OCI-LY1 (cell line): Measurements from ENCODE around the gene FNDC7.
"Not testable (repeated sequence)": the region's sequence is repeated elsewhere in the genome, so short reads cannot be mapped to it uniquely, and the experiment has no call there.

ENCODE experiments used
- H2AFZ ChIP-seq: fragments of 200-600 bp; sonication (generic), shearing (Covaris generic); 2 replicates; pipeline ENCODE4 v1.6.0; 2014; ENCODE audit warnings: antibody characterized with exemption, mild to moderate bottlenecking, low read length
- H3F3A ChIP-seq: fragments of 200-600 bp; sonication (generic), shearing (Covaris generic); 2 replicates; pipeline ENCODE4 v1.6.0; 2014; ENCODE audit warnings: mild to moderate bottlenecking, antibody characterized with exemption, low read length, moderate library complexity; ENCODE audit not compliant: insufficient read depth
- H3K27ac ChIP-seq: fragments of 200-600 bp; sonication (generic); 2 replicates; pipeline ENCODE4 v1.5.1; 2014; ENCODE audit warnings: low read length, mixed run types, mild to moderate bottlenecking, low read depth; ENCODE audit not compliant: poor library complexity, severe bottlenecking
- H3K27me3 ChIP-seq: fragments of 200-600 bp; sonication (generic); 2 replicates; pipeline ENCODE4 v1.6.0; 2014; ENCODE audit warnings: antibody characterized with exemption, mild to moderate bottlenecking, low read length, moderate library complexity; ENCODE audit not compliant: insufficient read depth
- H3K36me3 ChIP-seq: fragments of 200-600 bp; sonication (generic); 2 replicates; pipeline ENCODE4 v1.6.1; 2014; ENCODE audit warnings: mild to moderate bottlenecking, antibody characterized with exemption, low read length, moderate library complexity, mixed read lengths; ENCODE audit not compliant: insufficient read depth
- H3K4me1 ChIP-seq: fragments of 200-600 bp; sonication (generic); 2 replicates; pipeline ENCODE4 v1.5.1; 2014; ENCODE audit warnings: mild to moderate bottlenecking, low read length, moderate library complexity; ENCODE audit not compliant: insufficient read depth, severe bottlenecking
- H3K4me2 ChIP-seq: fragments of 200-600 bp; sonication (generic), shearing (Covaris generic); 2 replicates; pipeline ENCODE4 v1.6.1; 2014; ENCODE audit warnings: low read length
- H3K4me3 ChIP-seq: fragments of 200-600 bp; sonication (generic); 2 replicates; pipeline ENCODE4 v1.5.1; 2014; ENCODE audit warnings: low read length, low read depth, mild to moderate bottlenecking, mixed read lengths; ENCODE audit not compliant: poor library complexity, severe bottlenecking
- H3K79me2 ChIP-seq: fragments of 200-600 bp; shearing (Covaris generic); 2 replicates; pipeline ENCODE4 v1.6.1; 2016; ENCODE audit warnings: mixed run types, low read length, mixed read lengths; ENCODE audit not compliant: insufficient read depth
- H3K9ac ChIP-seq: fragments of 200-600 bp; sonication (generic), shearing (Covaris generic); 2 replicates; pipeline ENCODE4 v1.6.1; 2014; ENCODE audit warnings: mild to moderate bottlenecking, low read length, mixed read lengths
- H3K9me2 ChIP-seq: fragments of 200-600 bp; sonication (generic), shearing (Covaris generic); 2 replicates; pipeline ENCODE4 v1.6.1; 2014; ENCODE audit warnings: low read depth, mild to moderate bottlenecking, low read length, mixed read lengths
- H3K9me3 ChIP-seq: fragments of 200-600 bp; shearing (Covaris generic); 2 replicates; pipeline ENCODE4 v1.6.1; 2014; ENCODE audit warnings: low read length, mixed read lengths
- H4K20me1 ChIP-seq: fragments of 200-600 bp; sonication (generic), shearing (Covaris generic); 2 replicates; pipeline ENCODE4 v1.6.0; 2016; ENCODE audit warnings: mild to moderate bottlenecking, low read length; ENCODE audit not compliant: insufficient read depth
- CTCF ChIP-seq: fragments of 200-600 bp; sonication (generic), shearing (Covaris generic); IDR thresholded peaks from 2 replicates; pipeline ENCODE4 v1.5.1; 2017; ENCODE audit warnings: mild to moderate bottlenecking, antibody characterized with exemption, low read length, moderate library complexity, mixed read lengths
- EZH2 ChIP-seq: fragments of 200-600 bp; sonication (generic), shearing (Covaris generic); IDR thresholded peaks from 2 replicates; pipeline ENCODE4 v1.8.0; 2017; ENCODE audit warnings: borderline replicate concordance, mixed run types, mild to moderate bottlenecking, antibody characterized with exemption, low read length, moderate library complexity, mixed read lengths

FNDC7 gene

GRCh38 chr1:108665067-108665466 is 47.6 kb upstream of the FNDC7 start:
- TF ChIP-seq CTCF: no peak
- TF ChIP-seq EZH2: no peak
- no peaks in the 10 kb centered on the region for H4K20me1 ChIP-seq
- H3K9me2 ChIP-seq: no peaks in the 10 kb centered on the region
- H3K9ac ChIP-seq: no peak overlapping the region
- H3K27me3 ChIP-seq: no peaks in the 10 kb centered on the region
- H3K36me3 ChIP-seq: no peaks in the 10 kb centered on the region
- H3K27ac ChIP-seq: no peak overlapping the region
- H3K4me3 ChIP-seq: no peak overlapping the region
- H3K4me2 ChIP-seq: no peak overlapping the region
- no peaks in the 10 kb centered on the region for H3F3A ChIP-seq
- H2AFZ ChIP-seq: no peak overlapping the region
- peaks cover 20% of the 10 kb centered on the region for H3K4me1 ChIP-seq
- H3K79me2 ChIP-seq: no peaks in the 10 kb centered on the region
- no peaks in the 10 kb centered on the region for H3K9me3 ChIP-seq

- no peak for TF ChIP-seq CTCF
- TF ChIP-seq EZH2: no peak
- H3K9ac ChIP-seq: no peak overlapping the region
- no peaks in the 10 kb centered on the region for H3K79me2 ChIP-seq
- no peaks in the 10 kb centered on the region for H3F3A ChIP-seq
- no peak overlapping the region for H2AFZ ChIP-seq
- no peaks in the 10 kb centered on the region for H4K20me1 ChIP-seq
- H3K4me3 ChIP-seq: no peak overlapping the region
- no peaks in the 10 kb centered on the region for H3K9me2 ChIP-seq
- H3K4me1 ChIP-seq: peaks cover 15% of the 10 kb centered on the region
- H3K27me3 ChIP-seq: no peaks in the 10 kb centered on the region
- no peaks in the 10 kb centered on the region for H3K9me3 ChIP-seq
- no peaks in the 10 kb centered on the region for H3K36me3 ChIP-seq
- no peak overlapping the region for H3K27ac ChIP-seq
- no peak overlapping the region for H3K4me2 ChIP-seq
These were observed 46.9 kb upstream of the FNDC7 start for GRCh38 chr1:108665771-108666170.

- not testable (repeated sequence) for H3K4me1 ChIP-seq, H3K9me3 ChIP-seq, H3K9me2 ChIP-seq, H3K36me3 ChIP-seq, H3K79me2 ChIP-seq, H4K20me1 ChIP-seq, H3K4me2 ChIP-seq, H3K27ac ChIP-seq, H3K27me3 ChIP-seq, H3K4me3 ChIP-seq, H3F3A ChIP-seq, H3K9ac ChIP-seq, H2AFZ ChIP-seq
These were observed 45.3 kb upstream of the FNDC7 start for GRCh38 chr1:108667422-108667821.

GRCh38 chr1:108668777-108669176 is 43.9 kb upstream of the FNDC7 start:
- Histone ChIP-seq H2AFZ (no peak overlapping the region), H3K4me1 (no peaks in the 10 kb centered on the region), H3K9me2 (no peaks in the 10 kb centered on the region), H3K9me3 (no peaks in the 10 kb centered on the region), H3K4me3 (no peak overlapping the region), H3K27ac (no peak overlapping the region), H3K27me3 (no peaks in the 10 kb centered on the region), H3K9ac (no peak overlapping the region), H3K4me2 (no peak overlapping the region), H4K20me1 (no peaks in the 10 kb centered on the region), H3F3A (no peaks in the 10 kb centered on the region), H3K79me2 (no peaks in the 10 kb centered on the region), H3K36me3 (no peaks in the 10 kb centered on the region; the same call in 1 of the 2 replicates)
- no peak for TF ChIP-seq EZH2
- no peak for TF ChIP-seq CTCF
